Astrocyte of the spinal cord (primary cell): ENCODE results near the gene PAPPA2.
A peak's percentile ranks its signal among the peaks of the same experiment; 100 is the strongest.

Experiments
- DNase-seq: peaks from one replicate; pipeline ENCODE4 v3.0.0; 2011; ENCODE audit warnings: low read depth, low spot score
- H3K4me3 ChIP-seq: 2 replicates; pipeline ENCODE4 v1.5.1; 2011; ENCODE audit warnings: low read depth, mild to moderate bottlenecking, low read length, moderate library complexity
- in situ Hi-C: cut with HindIII; loops from 2 replicates; pipeline ENCODE4 v1.10.0; 2017; ENCODE audit warnings: low sequenced_read_pairs
- TF ChIP-seq, protein P1 (sequence below): IDR thresholded peaks from 2 replicates; pipeline ENCODE4 v1.5.1; 2012; ENCODE audit warnings: low read depth, mild to moderate bottlenecking, low read length, inconsistent platforms

PAPPA2 gene

DNA sequence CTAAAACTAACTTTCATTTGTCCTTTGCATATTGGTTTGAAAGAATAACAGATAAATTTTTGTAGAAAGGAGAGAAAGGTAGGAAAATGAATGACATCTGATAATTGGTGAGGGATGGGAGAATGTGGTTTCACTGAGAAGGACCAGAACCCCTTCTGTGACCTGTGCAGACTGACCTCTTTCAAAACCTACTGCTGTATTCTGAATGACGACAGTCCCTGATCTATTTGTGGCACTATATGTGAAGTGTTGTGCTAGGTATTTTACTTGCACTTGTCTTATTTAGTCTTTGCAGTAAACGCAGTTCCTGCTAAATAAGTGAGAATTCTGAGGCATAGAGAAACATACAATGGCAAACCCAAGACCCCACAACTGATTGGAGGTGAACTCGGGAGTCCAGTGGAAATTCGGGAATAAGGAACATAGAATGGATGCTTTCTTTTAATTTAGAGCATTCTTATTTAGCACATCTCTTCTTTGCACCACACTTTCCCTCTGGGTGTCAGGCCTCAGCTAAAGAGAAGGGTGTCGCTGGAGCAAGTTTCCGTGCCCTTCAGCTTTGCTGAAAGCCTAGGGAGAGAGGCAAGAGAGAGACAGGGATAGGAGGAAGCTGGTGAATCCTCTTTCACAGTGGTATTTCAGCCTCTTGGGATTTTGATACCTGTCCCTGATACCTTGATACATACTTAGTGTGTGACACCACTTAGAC is 230.2 kb downstream of the PAPPA2 start:
- TF ChIP-seq, protein P1, sequence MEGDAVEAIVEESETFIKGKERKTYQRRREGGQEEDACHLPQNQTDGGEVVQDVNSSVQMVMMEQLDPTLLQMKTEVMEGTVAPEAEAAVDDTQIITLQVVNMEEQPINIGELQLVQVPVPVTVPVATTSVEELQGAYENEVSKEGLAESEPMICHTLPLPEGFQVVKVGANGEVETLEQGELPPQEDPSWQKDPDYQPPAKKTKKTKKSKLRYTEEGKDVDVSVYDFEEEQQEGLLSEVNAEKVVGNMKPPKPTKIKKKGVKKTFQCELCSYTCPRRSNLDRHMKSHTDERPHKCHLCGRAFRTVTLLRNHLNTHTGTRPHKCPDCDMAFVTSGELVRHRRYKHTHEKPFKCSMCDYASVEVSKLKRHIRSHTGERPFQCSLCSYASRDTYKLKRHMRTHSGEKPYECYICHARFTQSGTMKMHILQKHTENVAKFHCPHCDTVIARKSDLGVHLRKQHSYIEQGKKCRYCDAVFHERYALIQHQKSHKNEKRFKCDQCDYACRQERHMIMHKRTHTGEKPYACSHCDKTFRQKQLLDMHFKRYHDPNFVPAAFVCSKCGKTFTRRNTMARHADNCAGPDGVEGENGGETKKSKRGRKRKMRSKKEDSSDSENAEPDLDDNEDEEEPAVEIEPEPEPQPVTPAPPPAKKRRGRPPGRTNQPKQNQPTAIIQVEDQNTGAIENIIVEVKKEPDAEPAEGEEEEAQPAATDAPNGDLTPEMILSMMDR, result no peak
- in situ Hi-C loops, result no loop called here
- DNase-seq, result no peak
- H3K4me3 ChIP-seq, result no peak overlapping the region

DNA sequence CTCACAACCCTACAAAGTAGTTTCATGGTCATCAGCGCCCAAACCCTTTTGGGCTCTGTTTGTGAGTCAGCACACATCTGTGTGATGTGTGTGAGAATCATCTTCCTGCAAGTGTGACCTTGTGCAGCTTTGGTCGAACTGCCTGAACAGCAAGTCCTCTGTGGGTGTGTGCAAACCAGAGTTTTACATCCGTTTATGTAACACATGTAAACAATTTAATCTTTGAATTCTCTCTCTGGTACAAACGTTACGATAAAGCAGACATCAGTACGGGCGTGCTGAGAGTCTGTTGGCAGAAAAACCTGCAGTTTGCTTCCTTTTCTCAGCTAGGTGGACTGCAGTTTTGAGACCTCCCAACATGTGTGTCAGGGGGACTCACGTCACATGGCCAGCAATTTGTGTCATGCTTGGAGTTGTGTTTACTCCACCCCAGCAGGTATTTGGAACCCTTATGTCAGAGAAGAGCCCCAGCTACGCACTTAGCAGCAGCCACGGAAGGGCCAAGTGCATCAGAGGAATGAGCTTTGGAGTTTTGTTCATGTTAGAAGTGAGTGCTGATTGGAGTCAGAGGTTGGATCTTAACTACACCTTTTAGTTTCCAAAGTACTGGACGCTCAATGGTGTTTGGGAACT is 230.8 kb downstream of the PAPPA2 start:
- H3K4me3 ChIP-seq, result no peak overlapping the region
- TF ChIP-seq, protein P1, result no peak
- in situ Hi-C loops, result no loop called here
- no peak for DNase-seq

DNA sequence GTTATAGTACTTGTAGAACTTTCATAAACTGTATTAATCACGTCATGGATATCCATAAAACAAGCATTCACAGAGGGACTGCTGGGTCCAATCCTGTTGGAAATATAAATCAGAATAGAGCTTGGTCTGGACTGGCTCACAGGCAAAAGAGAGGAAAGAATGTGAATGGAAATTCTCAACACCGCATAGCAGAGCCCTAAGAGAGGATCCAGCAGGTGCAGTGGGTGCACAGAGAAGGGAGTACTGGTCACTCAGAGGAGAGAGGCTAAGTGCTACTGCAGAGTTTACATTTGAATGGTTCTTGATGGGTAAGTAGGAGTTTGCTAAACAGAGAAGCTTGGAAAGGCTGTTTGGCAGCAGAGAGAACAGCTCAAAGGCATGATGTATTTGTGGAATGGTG is 231.7 kb downstream of the PAPPA2 start:
- DNase-seq, result no peak
- no peak overlapping the region for H3K4me3 ChIP-seq
- TF ChIP-seq, protein P1, result no peak
- in situ Hi-C loops, result no loop called here

DNA sequence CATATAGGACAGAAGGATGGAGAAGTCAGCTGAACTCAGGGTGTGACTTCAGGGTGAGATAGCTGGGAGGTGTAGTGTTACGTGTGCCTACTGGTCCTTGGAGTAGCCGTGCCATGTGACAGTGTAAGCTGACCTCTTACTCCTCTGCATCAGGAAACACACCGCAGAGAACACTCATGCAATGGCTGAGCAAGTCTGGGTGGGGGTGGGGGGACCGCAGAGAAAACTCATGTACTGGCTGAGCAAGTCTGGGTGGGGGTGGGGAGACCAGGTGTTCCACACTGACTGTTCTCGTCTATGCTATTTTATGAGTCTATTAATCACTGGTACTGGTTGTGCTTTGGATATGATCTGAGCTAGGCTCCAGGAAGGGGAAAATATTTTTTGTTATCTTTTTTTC is 233.1 kb downstream of the PAPPA2 start:
- DNase-seq, result peak; percentile 31
- in situ Hi-C loops, result no loop called here
- no peak overlapping the region for H3K4me3 ChIP-seq
- TF ChIP-seq, protein P1, result no peak

DNA sequence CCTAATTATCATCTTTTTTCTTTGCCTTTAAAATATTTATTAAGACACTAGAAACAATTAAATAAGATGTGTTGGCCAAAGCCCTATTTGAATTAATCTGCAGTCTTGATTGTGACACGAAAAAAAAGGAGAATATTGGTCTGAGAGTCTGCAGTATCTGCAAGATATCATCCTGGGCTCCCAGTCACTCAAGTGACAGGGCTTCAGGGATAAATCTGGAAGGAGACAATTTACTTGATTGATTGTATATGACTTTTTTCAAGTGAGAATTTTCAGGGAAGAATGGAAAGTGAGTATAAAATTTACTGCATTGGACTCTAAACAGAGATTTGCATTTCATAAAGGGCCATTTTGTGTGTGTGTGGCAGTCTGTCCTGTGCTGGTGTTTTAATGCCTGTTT is 233.7 kb downstream of the PAPPA2 start:
- no peak for DNase-seq
- in situ Hi-C loops, result no loop called here
- TF ChIP-seq, protein P1, result no peak
- H3K4me3 ChIP-seq, result no peak overlapping the region

DNA sequence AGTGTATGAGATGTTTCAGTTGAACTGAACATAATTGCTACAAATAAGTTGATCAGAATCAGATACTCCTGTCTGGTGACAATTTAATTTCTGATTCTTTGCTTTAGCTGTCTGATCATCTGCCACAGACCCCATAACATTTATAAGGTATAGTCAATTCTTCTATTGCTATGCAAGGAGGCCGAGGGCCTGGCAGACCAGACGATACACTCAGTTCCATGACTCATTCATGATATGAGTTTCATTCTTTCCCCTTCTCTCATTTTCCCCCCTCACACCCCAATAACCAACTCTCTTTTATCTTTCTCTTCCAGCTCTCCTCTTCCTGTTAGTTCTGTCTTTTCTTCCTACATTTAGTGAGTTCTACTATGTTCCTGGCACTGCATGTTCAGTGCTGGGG is 236.8 kb downstream of the PAPPA2 start:
- in situ Hi-C loops, result no loop called here
- no peak for DNase-seq
- TF ChIP-seq, protein P1, result no peak
- no peak overlapping the region for H3K4me3 ChIP-seq
